HepG2 (cell line): Measurements from ENCODE around the gene FIBP. TPM values are rescaled to one million over a fixed set of nuclear protein-coding genes. Genes with fewer than 3 reads are reported as not detected.

Experiments
- ATF1 ChIP-seq: IDR thresholded peaks from 2 replicates; pipeline ENCODE4 v1.6.1; 2016; ENCODE audit warnings: mild to moderate bottlenecking, control low read depth
- CREB1 ChIP-seq, 2 experiments: fragments of 450-650 bp in 1 of 2; IDR thresholded peaks; 2 replicates each; pipeline ENCODE4 v1.6.1; 2016 to 2017; ENCODE audit warnings: control low read depth in 1 of 2, mild to moderate bottlenecking in 1 of 2, missing compliant biosample characterization in 1 of 2, missing genetic modification characterization in 1 of 2
- DMTF1 ChIP-seq: sonication (generic); formaldehyde crosslinking; IDR thresholded peaks from 2 replicates; pipeline ENCODE4 v1.4.0; 2020; ENCODE audit warnings: mild to moderate bottlenecking, missing genetic modification reagents
- GATAD2A ChIP-seq: IDR thresholded peaks from 2 replicates; pipeline ENCODE4 v1.6.1; 2016
- MXD1 ChIP-seq: sonication (generic); formaldehyde crosslinking; IDR thresholded peaks from 2 replicates; pipeline ENCODE4 v1.4.0; 2020; ENCODE audit warnings: mild to moderate bottlenecking, missing genetic modification reagents
- MXD3 ChIP-seq: IDR thresholded peaks from 2 replicates; pipeline ENCODE4 v1.6.1; 2016; ENCODE audit warnings: mild to moderate bottlenecking, missing biosample characterization, missing genetic modification reagents
- NR0B2 ChIP-seq: sonication (generic); formaldehyde crosslinking; IDR thresholded peaks from 2 replicates; pipeline ENCODE4 v1.4.0; 2020; ENCODE audit warnings: mild to moderate bottlenecking, missing genetic modification reagents
- SIX1 ChIP-seq: sonication (generic); formaldehyde crosslinking; IDR thresholded peaks from 2 replicates; pipeline ENCODE4 v1.4.0; 2020; ENCODE audit warnings: missing genetic modification reagents, borderline replicate concordance
- SRSF1 ChIP-seq: fragments of 200-400 bp; formaldehyde crosslinking; optimal IDR thresholded peaks from 2 replicates; pipeline ENCODE3; 2017; ENCODE audit warnings: mild to moderate bottlenecking, low read depth, low read length, moderate library complexity
- TEAD2 ChIP-seq: sonication (generic); formaldehyde crosslinking; IDR thresholded peaks from 2 replicates; pipeline ENCODE4 v1.9.0; 2021; ENCODE audit warnings: missing genetic modification reagents
- ZBTB43 ChIP-seq: sonication (generic); formaldehyde crosslinking; conservative IDR thresholded peaks from 2 replicates; pipeline ENCODE4 v1.4.0; 2020; ENCODE audit warnings: missing genetic modification reagents
- ZFX ChIP-seq: sonication (generic); formaldehyde crosslinking; IDR thresholded peaks from 2 replicates; pipeline ENCODE4 v1.4.0; 2020; ENCODE audit warnings: mild to moderate bottlenecking, low read depth, missing genetic modification reagents, moderate library complexity
- ZNF136 ChIP-seq: sonication (generic); formaldehyde crosslinking; IDR thresholded peaks from 2 replicates; pipeline ENCODE4 v1.8.1; 2022; ENCODE audit warnings: low read depth, mild to moderate bottlenecking, moderate library complexity, missing genetic modification reagents
- ZNF180 ChIP-seq: sonication (generic); formaldehyde crosslinking; IDR thresholded peaks from 2 replicates; pipeline ENCODE4 v1.4.0; 2020; ENCODE audit warnings: low read depth, missing genetic modification reagents, borderline replicate concordance
- ZNF224 ChIP-seq: sonication (generic); formaldehyde crosslinking; IDR thresholded peaks from 2 replicates; pipeline ENCODE4 v1.5.0; 2020; ENCODE audit warnings: mild to moderate bottlenecking, missing genetic modification reagents
- ZNF629 ChIP-seq: sonication (generic); formaldehyde crosslinking; conservative IDR thresholded peaks from 2 replicates; pipeline ENCODE4 v1.5.0; 2020; ENCODE audit warnings: missing genetic modification reagents
- ZSCAN20 ChIP-seq: sonication (generic); formaldehyde crosslinking; IDR thresholded peaks from 2 replicates; pipeline ENCODE4 v1.4.0; 2020; ENCODE audit warnings: missing genetic modification reagents, mild to moderate bottlenecking, borderline replicate concordance
- polyA plus RNA-seq, 8 experiments: library from polyadenylated mRNA; depleted of rRNA in 3 of 8; stranded (reverse) in 7 of 8; unstranded in 1 of 8; fragments of >200 nt; fragmentation: Illumina TruSeq in 4 of 8; extraction: Trizol in 4 of 8; gene quantifications; 2 replicates each; pipeline versions ENCODE4 v1.2.1 to v1.2.3, GENCODE V29; 2011 to 2016; ENCODE audit warnings: low read depth in 4 of 8, missing spikeins in 1 of 8, mixed read lengths in 1 of 8; ENCODE audit not compliant: insufficient read depth in 1 of 8
- total RNA-seq, 5 experiments: library from RNA; depleted of rRNA; stranded (reverse); fragments of >200 nt; fragmentation: Illumina TruSeq; extraction: Trizol; gene quantifications; 2 replicates each; pipeline ENCODE4 v1.2.3, GENCODE V29; 2016; ENCODE audit warnings: low read depth in 1 of 5

Gene FIBP
- total and polyA plus RNA-seq, 2 of the 13 experiments (the other 11 are each of a cell fraction or from before 2014, with no cell fraction given): 42.9 to 62.1 TPM

- peak; percentile 69; the same call in 1 of the 2 replicates for TF ChIP-seq ZFX (CRISPR knock-in tag)
- no peak for TF ChIP-seq SIX1 (CRISPR knock-in tag)
- TF ChIP-seq ZNF629 (CRISPR knock-in tag): peak; percentile 23; the same call in 1 of the 2 replicates
- TF ChIP-seq TEAD2: no peak
- 0 out of 2 replicates have a peak, but pooled peaks have one; percentile 20 for TF ChIP-seq CREB1 (IDR thresholded peaks at IDR 0.05)
- peak; percentile 75; the same call in 1 of the 2 replicates for TF ChIP-seq CREB1 (CRISPR knock-in tag; IDR thresholded peaks at IDR 0.05)
- TF ChIP-seq DMTF1 (CRISPR knock-in tag): no peak
- no peak; the same call in 1 of the 2 replicates for TF ChIP-seq ZSCAN20
- 0 out of 2 replicates have a peak, but pooled peaks have one; percentile 33 for TF ChIP-seq ZNF224 (CRISPR knock-in tag)
- TF ChIP-seq SRSF1: no peak
- peak; percentile 81 for TF ChIP-seq NR0B2 (CRISPR knock-in tag)
- peak; percentile 28; the same call in 1 of the 2 replicates for TF ChIP-seq MXD3
- peak; percentile 72 for TF ChIP-seq MXD1 (CRISPR knock-in tag)
- TF ChIP-seq ZNF136 (CRISPR knock-in tag): no peak; the same call in 1 of the 2 replicates
- TF ChIP-seq GATAD2A: peak; percentile 80
- TF ChIP-seq ATF1 (CRISPR knock-in tag): peak; percentile 66
- no peak for TF ChIP-seq ZNF180
- no peak; the same call in none of the 2 replicates for TF ChIP-seq ZBTB43
These were observed 27.8 kb downstream of the FIBP start, which contains the start of gene MUS81 (continued) for GRCh38 chr11:65860278-65861164.
